ENCODE measurements around the gene UROD. TPM values are rescaled to one million over a fixed set of nuclear protein-coding genes. Genes with fewer than 3 reads are reported as not detected.

Gene UROD
- total and polyA plus RNA-seq, 2 experiments from 2014 or later, result 82.4 to 108 TPM

DNA sequence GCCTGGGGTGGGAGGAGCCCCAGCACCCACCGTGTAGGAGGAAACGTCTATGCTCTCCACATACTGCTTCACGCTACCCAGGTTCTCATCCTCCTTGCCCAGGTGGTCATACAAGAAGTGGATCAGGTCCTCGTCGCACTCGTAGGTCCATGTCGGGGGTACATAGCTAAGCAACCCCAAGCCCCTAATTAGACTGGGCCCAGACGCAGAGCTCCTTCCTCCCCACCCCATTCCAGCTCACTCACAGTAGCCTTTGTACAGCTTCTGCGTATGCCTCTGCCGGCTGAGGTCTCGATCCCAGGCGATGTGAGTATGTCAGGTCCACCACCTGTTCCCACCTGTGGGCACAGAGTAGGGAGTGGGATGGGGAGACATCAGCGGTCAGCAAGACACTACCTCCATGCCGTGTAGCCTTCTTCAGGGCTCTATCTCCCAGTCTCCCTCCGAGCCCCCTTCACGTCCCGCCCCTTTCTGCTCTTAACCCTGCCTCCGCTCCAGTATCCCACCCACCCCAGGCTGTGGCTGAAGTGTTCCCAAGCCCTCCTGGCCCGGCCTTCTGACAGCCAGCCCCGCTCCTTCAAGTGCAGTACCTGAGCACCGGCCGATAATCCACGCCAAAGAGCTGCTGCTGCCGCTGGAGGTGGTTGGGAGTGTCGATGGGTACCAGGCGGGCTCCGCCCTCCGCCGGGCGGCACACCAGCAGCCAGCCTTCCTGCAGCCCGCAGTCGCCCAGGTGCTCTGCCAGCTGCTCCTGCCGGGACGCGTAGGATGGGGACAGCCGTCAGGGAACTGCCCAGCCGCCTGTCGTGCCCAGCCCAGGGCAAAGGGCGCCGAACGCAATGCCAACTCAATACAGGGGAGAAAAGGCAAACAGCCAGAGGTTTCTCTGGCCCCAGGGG lies 1.8 kb upstream of the UROD start (continued):
- TF ChIP-seq, protein P1, sequence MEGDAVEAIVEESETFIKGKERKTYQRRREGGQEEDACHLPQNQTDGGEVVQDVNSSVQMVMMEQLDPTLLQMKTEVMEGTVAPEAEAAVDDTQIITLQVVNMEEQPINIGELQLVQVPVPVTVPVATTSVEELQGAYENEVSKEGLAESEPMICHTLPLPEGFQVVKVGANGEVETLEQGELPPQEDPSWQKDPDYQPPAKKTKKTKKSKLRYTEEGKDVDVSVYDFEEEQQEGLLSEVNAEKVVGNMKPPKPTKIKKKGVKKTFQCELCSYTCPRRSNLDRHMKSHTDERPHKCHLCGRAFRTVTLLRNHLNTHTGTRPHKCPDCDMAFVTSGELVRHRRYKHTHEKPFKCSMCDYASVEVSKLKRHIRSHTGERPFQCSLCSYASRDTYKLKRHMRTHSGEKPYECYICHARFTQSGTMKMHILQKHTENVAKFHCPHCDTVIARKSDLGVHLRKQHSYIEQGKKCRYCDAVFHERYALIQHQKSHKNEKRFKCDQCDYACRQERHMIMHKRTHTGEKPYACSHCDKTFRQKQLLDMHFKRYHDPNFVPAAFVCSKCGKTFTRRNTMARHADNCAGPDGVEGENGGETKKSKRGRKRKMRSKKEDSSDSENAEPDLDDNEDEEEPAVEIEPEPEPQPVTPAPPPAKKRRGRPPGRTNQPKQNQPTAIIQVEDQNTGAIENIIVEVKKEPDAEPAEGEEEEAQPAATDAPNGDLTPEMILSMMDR (conservative IDR thresholded peaks at IDR 0.05; ENCODE audit: low read depth in 2 of 2), result no peak
- TF ChIP-seq ZNF331 (CRISPR knock-in tag; IDR thresholded peaks at IDR 0.05; ENCODE audit: low read depth) (no peak), ZNF114 (CRISPR knock-in tag; IDR thresholded peaks at IDR 0.05) (no peak)

DNA sequence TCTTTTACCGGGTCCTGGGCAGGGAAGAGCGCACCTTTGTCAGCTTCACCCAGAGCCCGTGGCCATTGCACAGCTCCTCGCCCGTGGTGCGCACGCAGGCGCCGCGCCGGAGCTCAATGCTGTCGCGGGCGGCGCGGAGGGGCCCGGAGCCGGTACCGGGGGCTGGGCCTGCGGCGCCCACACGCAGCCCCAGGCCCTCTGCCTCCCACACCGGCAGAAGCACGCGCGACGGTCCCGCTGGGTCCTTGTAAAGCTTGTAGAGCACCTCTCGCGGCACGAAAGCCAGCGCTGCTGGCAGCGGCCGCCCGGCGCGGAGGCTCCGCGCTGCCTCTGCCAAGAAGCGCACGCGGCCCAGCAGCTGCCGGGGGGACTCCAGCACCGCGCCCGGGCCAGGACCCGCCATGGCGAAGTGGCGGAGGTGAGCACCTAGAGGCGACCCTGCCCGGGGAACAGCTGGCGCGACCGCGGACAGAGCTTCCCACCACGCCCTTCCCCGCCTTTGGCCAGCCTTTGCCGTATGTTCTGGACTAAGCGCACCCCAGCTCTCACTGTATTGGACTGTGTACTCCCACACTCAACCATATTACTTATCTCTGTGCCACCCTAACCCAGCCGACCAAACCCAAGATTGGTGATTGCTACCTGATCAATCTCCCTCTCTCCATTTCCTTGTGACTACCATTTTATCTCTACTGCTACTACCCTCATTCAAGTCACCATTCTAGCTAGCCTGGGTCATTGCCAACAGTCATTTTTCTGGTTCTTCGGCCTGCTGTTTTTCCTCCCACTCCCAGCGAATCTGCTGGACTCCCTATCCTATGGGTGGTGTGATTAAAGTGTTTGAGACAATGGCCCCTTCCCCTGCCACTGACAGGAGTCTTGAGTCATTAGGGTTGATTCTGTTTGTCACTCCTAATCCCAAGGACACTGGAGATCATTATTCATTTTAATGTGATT lies 921 bp upstream of the UROD start, which contains the start of gene HECTD3:
Gene HECTD3 (minus strand): TSS at position 470 of the 957 bp plus-strand sequence. CDS start 67 bp downstream, at position 403.
- Histone ChIP-seq H3K4me3 (peak within 1 kb of the TSS; percentile 89), H2AFZ (peak within 1 kb of the TSS; percentile 100), H3K27me3 (ENCODE audit: insufficient read depth) (no peaks in the 10 kb centered on the region), H3K4me2 (peak within 1 kb of the TSS; percentile 95), H3K4me1 (ENCODE audit: insufficient read depth) (peaks cover 12% of the 10 kb centered on the region), H3K9me2 (ENCODE audit: insufficient read depth) (no peaks in the 10 kb centered on the region), H3K27ac (ENCODE audit: low read depth) (peak within 1 kb of the TSS; percentile 71; the same call in 1 of the 2 replicates), H3K36me3 (ENCODE audit: insufficient read depth) (no peaks in the 10 kb centered on the region), H3F3A (replicated peaks; ENCODE audit: low read depth) (no peaks in the 10 kb centered on the region), H4K20me1 (replicated peaks; ENCODE audit: insufficient read depth) (no peaks in the 10 kb centered on the region), H3K79me2 (replicated peaks; ENCODE audit: insufficient read depth) (peaks cover 12% of the 10 kb centered on the region)
- DNase-seq (ENCODE audit: low spot score) (peak; percentile 77), ATAC-seq (peak; percentile 78)
- peak; percentile 55 for TF ChIP-seq POLR2AphosphoS5 (IDR thresholded peaks at IDR 0.05; ENCODE audit: low read depth)
- TF ChIP-seq CREB1 (CRISPR knock-in tag; IDR thresholded peaks at IDR 0.05; ENCODE audit: low read depth), result no peak
- TF ChIP-seq ZNF331 (CRISPR knock-in tag; IDR thresholded peaks at IDR 0.05; ENCODE audit: low read depth), result no peak
- TF ChIP-seq, protein P1 (conservative IDR thresholded peaks at IDR 0.05; ENCODE audit: low read depth in 2 of 2), result no peak
- TF ChIP-seq, protein P2, sequence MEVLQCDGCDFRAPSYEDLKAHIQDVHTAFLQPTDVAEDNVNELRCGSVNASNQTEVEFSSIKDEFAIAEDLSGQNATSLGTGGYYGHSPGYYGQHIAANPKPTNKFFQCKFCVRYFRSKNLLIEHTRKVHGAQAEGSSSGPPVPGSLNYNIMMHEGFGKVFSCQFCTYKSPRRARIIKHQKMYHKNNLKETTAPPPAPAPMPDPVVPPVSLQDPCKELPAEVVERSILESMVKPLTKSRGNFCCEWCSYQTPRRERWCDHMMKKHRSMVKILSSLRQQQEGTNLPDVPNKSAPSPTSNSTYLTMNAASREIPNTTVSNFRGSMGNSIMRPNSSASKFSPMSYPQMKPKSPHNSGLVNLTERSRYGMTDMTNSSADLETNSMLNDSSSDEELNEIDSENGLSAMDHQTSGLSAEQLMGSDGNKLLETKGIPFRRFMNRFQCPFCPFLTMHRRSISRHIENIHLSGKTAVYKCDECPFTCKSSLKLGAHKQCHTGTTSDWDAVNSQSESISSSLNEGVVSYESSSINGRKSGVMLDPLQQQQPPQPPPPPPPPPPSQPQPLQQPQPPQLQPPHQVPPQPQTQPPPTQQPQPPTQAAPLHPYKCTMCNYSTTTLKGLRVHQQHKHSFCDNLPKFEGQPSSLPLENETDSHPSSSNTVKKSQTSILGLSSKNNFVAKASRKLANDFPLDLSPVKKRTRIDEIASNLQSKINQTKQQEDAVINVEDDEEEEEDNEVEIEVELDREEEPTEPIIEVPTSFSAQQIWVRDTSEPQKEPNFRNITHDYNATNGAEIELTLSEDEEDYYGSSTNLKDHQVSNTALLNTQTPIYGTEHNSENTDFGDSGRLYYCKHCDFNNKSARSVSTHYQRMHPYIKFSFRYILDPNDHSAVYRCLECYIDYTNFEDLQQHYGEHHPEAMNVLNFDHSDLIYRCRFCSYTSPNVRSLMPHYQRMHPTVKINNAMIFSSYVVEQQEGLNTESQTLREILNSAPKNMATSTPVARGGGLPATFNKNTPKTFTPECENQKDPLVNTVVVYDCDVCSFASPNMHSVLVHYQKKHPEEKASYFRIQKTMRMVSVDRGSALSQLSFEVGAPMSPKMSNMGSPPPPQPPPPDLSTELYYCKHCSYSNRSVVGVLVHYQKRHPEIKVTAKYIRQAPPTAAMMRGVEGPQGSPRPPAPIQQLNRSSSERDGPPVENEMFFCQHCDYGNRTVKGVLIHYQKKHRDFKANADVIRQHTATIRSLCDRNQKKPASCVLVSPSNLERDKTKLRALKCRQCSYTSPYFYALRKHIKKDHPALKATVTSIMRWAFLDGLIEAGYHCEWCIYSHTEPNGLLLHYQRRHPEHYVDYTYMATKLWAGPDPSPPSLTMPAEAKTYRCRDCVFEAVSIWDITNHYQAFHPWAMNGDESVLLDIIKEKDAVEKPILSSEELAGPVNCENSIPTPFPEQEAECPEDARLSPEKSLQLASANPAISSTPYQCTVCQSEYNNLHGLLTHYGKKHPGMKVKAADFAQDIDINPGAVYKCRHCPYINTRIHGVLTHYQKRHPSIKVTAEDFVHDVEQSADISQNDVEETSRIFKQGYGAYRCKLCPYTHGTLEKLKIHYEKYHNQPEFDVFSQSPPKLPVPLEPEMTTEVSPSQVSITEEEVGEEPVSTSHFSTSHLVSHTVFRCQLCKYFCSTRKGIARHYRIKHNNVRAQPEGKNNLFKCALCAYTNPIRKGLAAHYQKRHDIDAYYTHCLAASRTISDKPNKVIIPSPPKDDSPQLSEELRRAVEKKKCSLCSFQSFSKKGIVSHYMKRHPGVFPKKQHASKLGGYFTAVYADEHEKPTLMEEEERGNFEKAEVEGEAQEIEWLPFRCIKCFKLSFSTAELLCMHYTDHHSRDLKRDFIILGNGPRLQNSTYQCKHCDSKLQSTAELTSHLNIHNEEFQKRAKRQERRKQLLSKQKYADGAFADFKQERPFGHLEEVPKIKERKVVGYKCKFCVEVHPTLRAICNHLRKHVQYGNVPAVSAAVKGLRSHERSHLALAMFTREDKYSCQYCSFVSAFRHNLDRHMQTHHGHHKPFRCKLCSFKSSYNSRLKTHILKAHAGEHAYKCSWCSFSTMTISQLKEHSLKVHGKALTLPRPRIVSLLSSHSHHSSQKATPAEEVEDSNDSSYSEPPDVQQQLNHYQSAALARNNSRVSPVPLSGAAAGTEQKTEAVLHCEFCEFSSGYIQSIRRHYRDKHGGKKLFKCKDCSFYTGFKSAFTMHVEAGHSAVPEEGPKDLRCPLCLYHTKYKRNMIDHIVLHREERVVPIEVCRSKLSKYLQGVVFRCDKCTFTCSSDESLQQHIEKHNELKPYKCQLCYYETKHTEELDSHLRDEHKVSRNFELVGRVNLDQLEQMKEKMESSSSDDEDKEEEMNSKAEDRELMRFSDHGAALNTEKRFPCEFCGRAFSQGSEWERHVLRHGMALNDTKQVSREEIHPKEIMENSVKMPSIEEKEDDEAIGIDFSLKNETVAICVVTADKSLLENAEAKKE (CRISPR knock-in tag; IDR thresholded peaks at IDR 0.05), result no peak
- TF ChIP-seq NANOG (IDR thresholded peaks at IDR 0.05; ENCODE audit: borderline replicate concordance), result no peak
- TF ChIP-seq STAT1 (IDR thresholded peaks at IDR 0.05; ENCODE audit: unreplicated experiment), result no peak
- Mint-ChIP-seq H3K36me3 (ENCODE audit: low read depth) (peaks cover 24% of the 10 kb centered on the region), H3K4me3 (peak within 1 kb of the TSS; percentile 75), H3K4me1 (peaks cover 27% of the 10 kb centered on the region), H3K9me3 (no peaks in the 10 kb centered on the region), H3K27me3 (ENCODE audit: insufficient read depth, low read depth, poor library complexity) (peaks cover 15% of the 10 kb centered on the region), H3K27ac (peak within 1 kb of the TSS; percentile 75)

Data from GM23338 (cell line).